Measurements from ENCODE around the gene SLC4A11.

The SLC4A11 gene

DNA sequence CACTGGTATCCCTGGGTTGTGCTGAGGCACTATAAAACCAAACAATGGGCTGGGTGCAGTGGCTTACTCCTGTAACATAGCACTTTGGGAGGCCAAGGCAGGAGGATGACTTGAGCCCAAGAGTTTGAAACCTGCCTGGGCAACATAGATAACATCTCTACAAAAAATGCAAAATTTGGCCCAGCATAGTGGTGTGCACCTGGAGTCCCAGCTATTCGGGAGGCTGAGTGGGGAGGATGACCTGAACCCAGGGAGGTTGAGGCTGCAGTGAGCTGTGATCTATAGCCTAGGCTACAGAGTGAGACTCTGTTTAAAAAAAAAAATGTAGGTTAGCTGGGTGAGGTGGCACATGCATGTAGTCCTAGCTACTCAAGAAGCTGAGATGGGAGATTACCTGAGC, 7.7 kb upstream of the SLC4A11 start:
- DNase-seq (ENCODE audit: low read depth in 2 of 2), result no peak

DNA sequence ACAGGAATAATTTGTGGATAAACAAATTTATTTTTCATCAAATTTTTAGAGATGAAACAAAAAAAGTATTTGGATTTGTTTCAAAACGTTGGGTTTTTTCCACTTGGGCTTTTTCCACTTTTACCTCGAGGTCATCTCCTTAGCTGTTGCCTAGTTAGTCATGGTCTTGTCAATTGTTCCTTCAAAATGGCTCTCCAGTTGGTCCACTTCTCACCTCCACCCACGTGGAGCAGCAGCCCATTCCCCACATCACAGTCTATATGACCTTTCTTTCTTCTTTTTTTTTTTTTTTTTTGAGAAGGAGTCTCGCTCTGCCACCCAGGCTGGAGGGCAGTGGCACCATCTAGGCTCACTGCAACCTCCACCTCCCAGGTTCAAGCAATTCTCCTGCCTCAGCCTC, 6.7 kb upstream of the SLC4A11 start:
- no peak for DNase-seq (ENCODE audit: low read depth in 2 of 2)

DNA sequence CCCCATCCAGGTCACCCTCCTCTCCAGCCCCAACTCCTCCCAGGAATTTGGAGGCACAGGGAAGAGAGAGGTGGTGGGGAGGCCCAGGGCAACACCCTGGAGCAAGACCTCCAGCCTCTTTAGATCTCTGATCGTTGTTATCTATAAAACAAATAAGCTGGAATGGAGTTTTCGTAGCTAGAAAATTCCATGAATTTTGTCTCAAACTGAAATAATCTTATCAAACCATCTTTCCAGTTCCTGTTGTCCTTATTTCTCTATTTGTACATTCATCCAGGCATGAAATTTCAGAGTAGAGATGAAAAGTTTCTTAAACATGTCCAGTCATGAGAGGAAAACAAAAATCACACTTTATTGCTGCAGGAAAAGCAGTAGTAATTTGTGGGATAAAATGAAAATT, 6.2 kb upstream of the SLC4A11 start:
- no peak for DNase-seq (ENCODE audit: low read depth in 2 of 2)

DNA sequence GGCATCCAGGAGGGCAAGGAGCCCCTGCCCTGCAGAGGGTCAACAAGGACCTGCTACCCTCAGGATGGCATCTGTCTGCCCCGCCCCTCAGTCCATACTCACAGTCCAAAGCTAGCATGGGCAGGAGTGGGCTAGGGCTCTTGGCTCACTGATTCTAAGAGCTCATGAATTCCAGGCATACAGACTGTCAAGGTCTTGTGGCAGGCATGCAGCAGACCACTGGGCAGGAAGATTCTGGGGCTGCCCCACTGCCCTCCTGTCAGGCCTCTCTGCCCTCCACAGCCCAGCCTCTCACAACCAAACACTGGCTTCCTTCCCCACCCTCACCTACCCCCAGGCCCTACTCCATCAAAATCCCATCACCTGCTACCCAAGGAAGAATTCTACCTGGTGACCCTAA, 5.6 kb upstream of the SLC4A11 start:
- DNase-seq (ENCODE audit: low read depth in 2 of 2), result no peak

DNA sequence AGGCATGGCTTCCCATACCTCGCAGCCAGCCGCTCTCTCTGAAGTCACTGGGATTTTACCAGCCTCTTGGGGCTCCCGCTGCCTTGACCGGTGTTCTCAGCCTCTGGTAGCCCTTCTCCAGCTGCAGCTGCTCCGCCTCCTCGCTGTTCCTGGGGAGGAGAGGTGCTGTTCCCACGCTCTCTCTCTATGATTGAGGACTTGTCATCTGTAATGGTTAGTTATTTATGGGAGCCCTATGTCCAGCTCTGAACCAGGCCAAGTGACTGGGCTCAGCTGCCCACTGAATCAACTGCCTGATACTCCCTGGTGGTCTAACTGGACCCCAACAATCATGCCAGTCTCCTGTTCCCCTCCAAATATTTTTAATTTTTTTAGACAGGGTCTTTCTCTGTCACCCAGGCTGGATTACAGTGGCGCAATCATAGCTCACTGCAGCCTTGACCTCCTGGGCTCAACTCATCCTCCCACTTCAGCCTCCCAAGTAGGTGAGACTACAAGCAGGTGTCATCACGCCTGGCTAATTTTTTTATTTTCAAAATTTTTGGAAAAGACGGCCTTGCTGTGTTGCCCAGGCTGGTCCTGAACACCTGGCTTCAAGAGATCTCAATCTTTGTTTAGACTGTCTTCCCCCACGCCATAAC, 4.8 kb upstream of the SLC4A11 start:
- DNase-seq (ENCODE audit: low read depth in 2 of 2), result no peak

DNA sequence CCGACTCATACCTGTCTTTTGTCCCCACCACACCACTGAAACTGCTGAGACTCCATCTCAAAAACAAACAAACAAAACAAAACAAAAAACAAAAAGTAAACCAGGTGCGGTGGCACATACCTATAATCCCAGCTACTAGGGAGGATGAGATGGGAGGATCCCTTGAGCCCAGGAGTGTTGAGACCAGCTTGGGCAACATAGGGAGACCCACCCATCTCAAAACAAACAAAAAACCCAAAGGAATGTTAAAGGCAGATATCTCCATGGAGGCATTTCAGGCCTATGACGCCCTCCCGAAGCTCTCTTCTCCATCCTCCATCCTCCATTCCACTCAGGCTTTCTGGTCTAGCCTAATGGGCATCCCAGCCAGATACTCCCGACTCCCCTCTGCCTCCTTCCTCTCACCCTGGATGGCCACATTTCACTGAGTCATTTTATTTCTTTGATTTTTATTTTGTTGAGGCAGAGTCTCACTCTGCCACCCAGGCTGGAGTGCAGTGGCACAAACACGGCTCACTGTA, 3.2 kb upstream of the SLC4A11 start:
- DNase-seq (ENCODE audit: low read depth in 2 of 2), result no peak

DNA sequence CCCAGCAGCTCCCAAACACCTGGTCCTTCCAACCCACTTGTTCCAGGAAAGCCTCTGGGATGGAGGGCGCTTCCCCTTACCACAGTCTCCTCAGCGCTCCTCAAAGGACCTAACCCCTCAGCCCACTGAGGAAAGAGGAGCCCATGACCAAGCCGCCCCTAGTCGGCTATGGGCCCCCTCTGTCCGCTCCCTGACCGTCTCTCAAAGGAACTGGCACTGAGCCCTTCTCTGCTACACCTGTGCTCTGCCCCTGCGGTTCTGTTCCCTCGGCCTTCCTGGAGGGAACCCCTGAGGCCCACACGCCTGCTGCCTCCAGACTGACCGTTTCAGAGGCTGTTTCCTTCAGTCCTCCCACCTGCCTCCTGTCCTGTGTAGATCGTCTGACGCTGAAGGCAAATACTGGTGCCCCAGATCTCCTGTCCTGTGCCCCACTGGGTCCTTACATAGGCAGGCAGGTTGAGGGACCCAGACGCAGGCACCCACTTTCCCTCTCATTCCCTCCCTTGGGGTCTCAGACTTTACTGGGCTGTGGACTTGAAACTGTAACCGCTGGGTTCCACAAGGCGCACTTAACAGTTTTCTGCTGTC, 1.9 kb upstream of the SLC4A11 start:
- DNase-seq (ENCODE audit: low read depth in 2 of 2), result no peak

DNA sequence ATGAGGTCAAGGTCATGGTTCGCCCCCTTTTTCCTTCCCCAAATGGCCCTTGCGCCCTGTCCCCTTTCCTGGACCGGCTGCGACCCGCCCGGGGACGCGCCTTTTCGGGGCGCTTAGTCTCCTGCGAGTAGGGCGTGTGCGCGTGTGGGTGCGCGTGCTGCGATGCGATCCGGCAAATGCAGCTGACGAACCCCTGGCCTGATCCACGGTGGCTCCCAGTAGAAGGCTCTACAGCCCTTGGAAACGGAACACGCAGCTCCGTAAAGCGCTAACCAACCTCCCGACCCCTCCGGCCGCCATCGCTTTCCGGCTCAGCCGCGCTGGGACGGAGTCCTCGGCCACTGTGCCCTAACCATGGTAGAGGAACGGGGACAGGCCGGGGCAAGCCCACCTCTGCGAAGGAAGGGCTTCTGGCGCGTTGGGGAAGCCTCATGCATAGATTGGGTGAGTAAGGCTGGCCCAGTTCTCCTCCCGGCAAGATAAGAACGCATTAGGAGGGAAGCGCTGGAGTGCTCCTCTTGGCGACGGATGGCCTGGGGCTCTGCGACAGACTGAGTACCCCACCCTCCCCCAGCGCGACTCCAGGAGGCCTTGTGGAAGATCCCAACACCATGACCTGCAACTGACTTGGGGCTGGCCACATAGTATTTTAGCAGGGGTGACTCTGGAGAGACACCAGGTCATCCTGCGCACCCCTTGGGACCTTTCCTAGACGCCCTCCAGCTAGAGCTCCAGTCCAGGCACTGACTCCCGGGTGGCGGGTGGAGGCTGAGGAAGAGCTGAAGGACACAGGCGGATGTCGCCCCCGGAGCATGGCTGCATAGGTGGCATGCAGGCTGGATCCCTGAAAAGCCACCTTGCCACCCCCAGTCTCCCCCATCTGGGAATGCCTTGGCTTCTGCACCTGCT, 1.1 kb upstream of the SLC4A11 start:
- DNase-seq (ENCODE audit: low read depth in 2 of 2), result no peak

DNA sequence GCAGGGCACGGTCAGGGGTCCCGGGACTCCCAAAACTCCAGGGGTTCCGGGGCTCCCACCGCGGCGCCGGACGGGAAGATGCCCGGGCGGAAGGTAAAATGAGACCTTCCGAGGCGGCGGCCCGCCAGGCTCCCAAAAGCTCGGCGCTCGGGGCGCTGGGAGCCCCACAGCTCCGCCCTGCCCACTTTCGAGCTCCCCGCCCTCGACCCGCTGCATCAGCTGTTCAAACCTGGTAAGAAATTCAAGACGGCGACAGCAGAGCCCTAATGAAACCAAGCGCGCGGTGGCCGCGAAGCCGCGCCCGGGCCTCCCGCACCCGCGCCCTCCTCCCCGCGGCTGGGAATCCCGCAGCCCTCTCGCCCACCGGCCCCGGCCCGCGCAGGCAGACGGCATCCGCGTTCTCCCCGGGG, 369 bp downstream of the SLC4A11 start:
- peak; percentile 17 to 29 for DNase-seq (ENCODE audit: low read depth in 2 of 2)

DNA sequence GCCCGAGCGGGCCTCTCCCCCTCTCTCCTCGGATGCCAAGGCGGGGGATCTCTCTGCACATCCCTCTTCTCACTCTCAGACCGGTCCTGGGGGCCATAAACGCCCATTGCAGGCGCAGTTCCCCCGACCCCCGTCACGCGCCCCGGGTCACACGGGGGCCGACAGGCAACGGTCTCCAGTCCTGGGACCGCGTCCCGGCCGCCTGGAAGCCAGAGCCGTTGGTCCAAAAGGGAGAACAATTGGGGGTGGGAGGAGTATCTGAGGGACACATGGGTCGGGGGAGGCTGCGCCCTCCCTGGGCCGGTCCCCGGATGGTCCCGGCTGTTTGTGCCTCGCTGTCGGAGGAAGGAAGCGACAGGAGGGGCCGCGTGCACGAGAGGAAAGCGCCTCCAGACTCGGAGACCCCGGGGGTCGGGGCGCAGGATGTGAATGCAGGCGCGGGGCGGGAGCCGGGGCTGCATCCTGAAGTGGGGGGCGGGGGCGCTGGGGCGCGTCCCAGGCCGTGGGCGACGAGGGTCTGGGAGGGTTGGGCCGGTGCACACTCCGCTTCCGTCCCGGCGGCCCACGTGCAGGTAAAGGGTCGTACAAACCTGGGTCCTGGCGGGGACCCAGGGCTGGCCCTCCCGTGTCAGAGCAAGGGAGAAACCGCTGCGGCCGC, 903 bp downstream of the SLC4A11 start:
- DNase-seq (ENCODE audit: low read depth in 2 of 2), result no peak

DNA sequence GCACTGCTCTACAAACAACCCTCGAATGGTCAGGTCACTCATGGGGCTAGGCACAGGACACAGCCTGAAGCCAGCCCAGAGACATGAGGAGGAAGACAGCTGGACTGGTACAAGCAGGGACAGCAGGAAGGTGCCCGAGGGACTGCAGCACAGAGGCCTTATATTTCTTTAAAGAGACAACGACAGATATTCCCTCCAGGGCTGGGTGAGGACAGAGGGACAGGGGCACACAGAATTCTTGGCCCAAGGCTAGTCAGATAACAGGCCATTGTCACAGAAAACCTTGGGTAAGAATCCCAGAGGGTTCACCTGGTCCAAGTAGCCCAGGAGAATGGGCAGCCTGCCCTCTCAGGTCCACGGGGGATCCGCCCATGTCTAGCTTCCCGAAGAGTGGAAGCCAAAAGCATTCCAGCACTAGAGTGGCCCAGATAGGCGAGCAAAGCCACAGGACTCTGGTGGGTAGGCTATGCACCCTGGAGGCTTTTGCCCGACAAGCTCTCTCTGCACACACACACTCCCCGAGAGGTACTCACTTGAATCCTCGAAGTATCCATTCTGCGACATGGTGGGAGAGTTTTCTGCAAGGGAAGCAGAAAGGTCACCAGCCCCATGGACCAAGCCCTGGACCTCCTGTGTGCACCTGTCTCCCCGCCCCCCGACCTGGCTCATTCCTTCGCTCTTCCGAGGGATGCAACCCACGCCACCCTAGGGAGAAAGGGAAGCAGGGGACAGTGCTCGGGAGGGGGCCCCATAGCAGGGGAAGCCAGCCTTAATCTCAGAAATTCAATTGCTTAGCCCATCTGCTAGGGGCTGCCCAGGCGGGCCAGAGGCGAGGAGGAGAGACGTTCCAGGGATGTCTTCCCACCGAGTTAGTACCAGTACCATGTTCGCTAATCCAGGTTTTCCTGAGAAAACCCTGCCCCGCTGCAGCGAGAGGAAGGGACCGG, 1.7 kb downstream of the SLC4A11 start:
- no peak for DNase-seq (ENCODE audit: low read depth in 2 of 2)

DNA sequence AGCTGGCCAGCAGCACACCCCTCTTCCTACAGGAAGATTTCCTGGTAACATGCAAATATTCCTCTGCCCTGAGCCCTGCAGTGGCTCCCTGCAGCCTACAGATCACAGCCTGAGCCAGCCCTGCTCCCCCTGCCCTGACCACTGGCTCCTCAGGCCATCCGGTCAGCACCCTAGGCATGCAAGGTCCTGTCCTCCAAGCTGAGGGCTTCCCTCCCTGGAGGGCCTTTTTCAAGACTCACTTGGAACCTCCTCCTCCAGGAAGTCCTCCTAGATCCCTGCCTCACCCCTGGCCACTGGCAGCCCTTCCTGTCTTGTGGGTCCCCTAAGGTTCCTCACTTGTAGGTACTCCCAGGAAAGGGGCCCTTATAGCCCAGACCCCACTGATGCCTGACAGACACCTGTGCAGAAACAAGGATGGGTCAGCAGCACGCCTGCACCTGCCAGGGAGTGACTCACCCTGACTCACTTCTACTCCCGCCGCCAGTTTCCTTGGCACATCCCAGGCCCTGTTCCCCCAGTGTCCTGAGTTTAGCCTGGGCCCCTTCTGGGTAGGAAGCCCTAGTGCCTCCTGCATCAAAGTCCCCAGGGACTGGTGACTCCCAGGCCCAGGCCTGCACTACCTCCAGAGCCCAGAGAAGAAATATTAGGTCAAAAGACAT, 3.2 kb downstream of the SLC4A11 start:
- DNase-seq (ENCODE audit: low read depth in 2 of 2), result no peak

DNA sequence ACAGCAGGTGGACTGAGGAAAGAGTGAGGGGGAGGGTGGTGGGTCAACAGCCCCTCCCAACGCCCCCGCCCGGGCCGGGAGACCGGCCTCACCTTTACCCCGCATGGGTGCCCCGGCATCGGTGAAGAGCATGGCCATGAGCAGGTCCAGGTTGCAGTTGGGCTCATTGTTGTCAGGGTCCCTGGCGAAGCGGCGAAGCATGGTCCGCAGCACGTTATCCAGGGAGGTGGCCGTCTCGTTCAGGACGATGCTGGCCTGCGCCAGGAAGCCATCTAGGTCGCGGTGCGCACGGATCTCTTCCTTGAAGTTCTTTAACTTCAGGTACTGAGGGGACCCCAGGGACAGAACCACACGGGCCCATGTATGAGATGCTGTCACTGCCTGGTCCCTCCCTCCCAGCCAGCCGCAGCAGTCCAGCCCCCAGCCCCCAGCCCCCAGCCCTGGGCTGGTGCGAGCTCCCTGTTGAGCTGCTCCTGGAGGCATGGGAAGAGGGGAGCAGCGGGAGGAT, 4.9 kb downstream of the SLC4A11 start:
- DNase-seq (ENCODE audit: low read depth in 2 of 2), result no peak

DNA sequence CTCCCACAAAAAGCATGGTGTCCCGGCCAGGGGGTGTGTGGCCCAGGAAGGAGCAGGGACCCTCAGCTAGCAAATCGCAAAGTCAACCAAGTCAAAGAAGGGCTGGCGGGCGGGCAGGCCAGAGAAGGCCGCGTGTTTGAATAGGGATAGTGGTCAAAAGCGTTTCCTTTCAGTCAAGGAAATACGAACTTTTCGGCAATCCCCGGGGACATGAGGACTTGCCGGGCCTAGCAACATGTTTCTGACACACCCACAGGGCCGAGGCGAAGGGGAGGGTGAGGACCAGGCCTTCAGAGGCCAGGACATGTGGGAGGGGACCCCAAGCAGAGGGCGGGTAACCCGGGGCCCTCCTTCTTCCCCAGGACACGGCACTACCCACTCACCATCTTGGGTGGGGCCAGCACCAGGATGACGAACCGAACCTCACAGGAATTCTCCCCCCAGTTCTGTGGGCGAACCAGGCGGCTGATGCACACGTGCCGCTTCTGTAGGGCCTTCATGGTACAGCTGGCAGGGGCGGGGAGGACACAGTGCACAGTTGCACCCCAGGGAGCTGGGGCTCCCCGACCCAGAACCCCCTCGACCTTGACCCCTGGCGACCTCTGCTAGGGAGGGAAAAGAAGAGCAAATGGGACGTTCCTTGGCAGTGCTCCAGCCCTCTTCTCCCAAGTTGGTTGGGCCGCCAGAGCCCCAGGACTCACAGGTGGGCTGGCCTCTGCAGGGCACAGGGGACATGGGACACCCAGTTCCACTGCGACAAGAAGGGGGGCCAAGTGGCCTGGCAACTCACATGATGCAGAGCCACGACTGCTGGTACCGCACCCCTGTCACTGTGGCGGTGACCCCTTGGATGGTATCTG, 5.6 kb downstream of the SLC4A11 start:
- no peak for DNase-seq (ENCODE audit: low read depth in 2 of 2)

DNA sequence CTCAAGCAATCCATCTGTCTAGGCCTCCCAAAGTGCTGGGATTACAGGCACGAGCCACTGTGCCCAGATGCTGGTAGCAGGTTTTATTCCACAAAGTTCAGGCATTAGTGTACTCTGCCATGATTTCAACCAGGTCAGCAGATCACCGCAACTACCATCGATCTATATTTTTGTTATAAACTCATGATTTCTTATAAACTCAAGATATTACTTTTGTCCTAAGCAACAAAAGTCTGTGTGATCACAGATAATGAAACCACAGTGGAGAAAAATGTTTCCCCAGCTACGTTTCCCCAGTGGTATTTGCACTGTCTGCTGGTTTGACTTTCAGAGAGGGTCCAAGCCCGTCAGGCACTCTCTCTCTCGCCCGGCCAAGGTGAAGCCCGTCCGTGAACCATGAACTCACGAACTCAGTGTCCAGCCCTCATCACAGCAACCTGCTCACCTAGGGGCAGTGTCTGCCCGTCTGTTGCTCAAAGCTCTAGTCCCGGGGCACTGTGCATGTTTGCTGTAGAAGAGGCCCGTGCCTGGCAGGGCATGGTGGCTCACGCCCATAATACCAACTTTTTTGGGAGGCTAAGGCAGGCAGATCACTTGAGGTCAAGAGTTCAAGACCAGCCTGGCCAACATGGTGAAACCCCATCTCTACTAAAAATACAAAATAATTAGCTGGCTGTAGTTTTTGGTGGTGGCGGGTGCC, 7.0 kb downstream of the SLC4A11 start:
- DNase-seq (ENCODE audit: low read depth in 2 of 2), result no peak

DNA sequence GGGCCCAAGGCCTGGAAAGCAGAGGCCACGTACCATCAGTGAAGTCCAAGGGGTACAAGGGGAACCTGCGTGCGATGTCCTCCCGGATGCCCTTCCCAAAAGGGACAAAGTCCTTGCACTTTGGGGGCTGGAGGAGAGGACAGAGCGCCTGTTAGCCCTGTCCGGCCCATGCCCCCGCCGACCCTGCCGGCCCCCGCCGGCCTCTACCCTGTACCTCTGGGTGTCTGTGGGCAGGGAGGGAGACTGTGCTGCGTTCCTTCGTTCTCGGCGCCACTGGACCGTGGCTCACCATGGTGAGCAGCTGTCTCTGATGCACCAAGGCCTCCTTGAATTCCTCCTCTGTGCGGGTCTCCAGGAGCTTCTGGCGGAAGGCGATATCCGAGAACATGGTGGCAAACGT, 7.9 kb downstream of the SLC4A11 start:
- no peak for DNase-seq (ENCODE audit: low read depth in 2 of 2)

DNA sequence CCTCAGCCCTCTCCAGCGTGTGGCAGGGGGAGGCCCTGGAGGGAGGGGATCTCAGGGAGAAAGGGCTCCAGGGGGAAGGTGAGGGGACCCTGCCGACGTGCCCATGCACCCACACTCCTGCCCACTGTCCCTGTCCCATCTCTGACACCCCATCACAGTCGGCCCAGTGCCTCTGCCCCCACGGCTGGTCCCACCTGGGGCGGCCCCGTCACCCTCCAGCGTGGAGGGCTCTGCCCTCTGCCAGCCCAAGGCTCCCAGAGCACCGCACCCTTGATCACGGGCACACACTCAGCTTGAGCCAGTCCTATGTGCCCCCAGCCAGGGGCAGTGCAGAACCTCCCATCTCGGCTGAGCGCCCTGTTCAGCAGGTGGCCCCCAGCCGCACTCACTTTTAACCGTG, 9.2 kb downstream of the SLC4A11 start:
- DNase-seq (ENCODE audit: low read depth in 2 of 2), result no peak

DNA sequence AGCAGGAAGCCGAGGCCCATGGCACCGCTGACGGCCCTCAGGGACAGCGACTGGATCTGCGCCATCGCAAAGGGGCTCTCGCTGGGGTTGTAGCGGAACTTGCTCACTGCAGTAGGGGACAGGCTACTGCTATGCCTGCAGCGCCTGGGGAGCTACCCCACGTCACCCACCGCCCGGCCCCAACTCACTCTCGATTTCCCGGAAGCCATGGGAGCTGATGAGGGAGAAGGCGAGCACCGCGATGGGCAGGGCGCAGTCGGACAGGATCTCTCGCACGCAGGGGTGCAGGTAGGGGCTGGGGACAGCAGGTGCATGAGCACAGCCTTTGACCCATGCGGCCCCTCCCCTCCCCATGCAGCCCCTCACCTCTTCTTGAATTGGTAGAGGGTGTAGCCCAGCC, 9.8 kb downstream of the SLC4A11 start:
- DNase-seq (ENCODE audit: low read depth in 2 of 2), result no peak

DNA sequence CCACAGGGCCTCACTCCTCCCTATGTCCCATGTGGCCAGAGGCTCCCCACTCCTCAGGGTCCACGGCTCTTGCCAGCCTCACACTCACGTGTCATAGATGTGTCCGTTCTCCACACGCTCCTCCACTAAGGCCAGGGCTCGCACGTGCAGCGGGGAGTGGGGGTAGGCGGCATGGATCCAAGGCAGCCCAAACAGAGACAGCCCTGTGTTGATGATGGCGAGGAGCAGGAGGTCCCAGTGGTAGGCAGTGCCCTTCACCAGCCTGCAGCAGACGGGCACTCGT, 10.3 kb downstream of the SLC4A11 start:
- no peak for DNase-seq (ENCODE audit: low read depth in 2 of 2)
